LHCN-M2 (cell line): ENCODE data around the gene RAPH1. TPM values are rescaled to one million over a fixed set of nuclear protein-coding genes. Genes with fewer than 3 reads are reported as not detected.

Source experiments
- DNase-seq: peaks from one replicate; pipeline ENCODE4 v3.0.0-alpha.2; 2012; ENCODE audit warnings: low read depth
- total RNA-seq: library from RNA; depleted of rRNA; stranded (reverse); fragments of >200 nt; gene quantifications from 2 replicates; pipeline ENCODE4 v1.2.3, GENCODE V29; 2014

Gene RAPH1
- total RNA-seq, 1 experiment from 2014 or later, result 43.1 TPM

- DNase-seq, result peak; percentile 70
These were observed 50.6 kb downstream of the RAPH1 start for GRCh38 chr2:203484266-203485112.

GRCh38 chr2:203480623-203481022 lies 54.5 kb downstream of the RAPH1 start:
- DNase-seq, result no peak

GRCh38 chr2:203476881-203477280 lies 58.2 kb downstream of the RAPH1 start:
- DNase-seq, result no peak

GRCh38 chr2:203471323-203471722 lies 63.8 kb downstream of the RAPH1 start:
- no peak for DNase-seq

- DNase-seq, result no peak
These were observed 64.7 kb downstream of the RAPH1 start for GRCh38 chr2:203470371-203470770.

GRCh38 chr2:203469546-203469945 lies 65.6 kb downstream of the RAPH1 start:
- DNase-seq, result no peak

- no peak for DNase-seq
These were observed 71.8 kb downstream of the RAPH1 start for GRCh38 chr2:203463266-203463678.

- DNase-seq, result no peak
These were observed 72.8 kb downstream of the RAPH1 start for GRCh38 chr2:203462308-203462707.

- DNase-seq, result no peak
These were observed 73.4 kb downstream of the RAPH1 start for GRCh38 chr2:203461746-203462145.

- DNase-seq, result no peak
These were observed 79.9 kb downstream of the RAPH1 start for GRCh38 chr2:203455209-203455608.

GRCh38 chr2:203453858-203454451 lies 81.1 kb downstream of the RAPH1 start:
- DNase-seq, result peak; percentile 59

GRCh38 chr2:203451689-203452088 lies 83.4 kb downstream of the RAPH1 start:
- no peak for DNase-seq

- peak; percentile 26 for DNase-seq
These were observed 84.1 kb downstream of the RAPH1 start for GRCh38 chr2:203451011-203451410.

GRCh38 chr2:203450561-203450960 lies 84.5 kb downstream of the RAPH1 start:
- DNase-seq, result no peak

GRCh38 chr2:203446780-203447179 lies 88.3 kb downstream of the RAPH1 start:
- DNase-seq, result no peak

- peak; percentile 89 for DNase-seq
These were observed 89.0 kb downstream of the RAPH1 start for GRCh38 chr2:203446071-203446481.

- DNase-seq, result no peak
These were observed 90.4 kb downstream of the RAPH1 start for GRCh38 chr2:203444738-203445137.

GRCh38 chr2:203442463-203442862 lies 92.6 kb downstream of the RAPH1 start:
- DNase-seq, result no peak

- DNase-seq, result no peak
These were observed 93.6 kb downstream of the RAPH1 start for GRCh38 chr2:203441463-203441862.

- DNase-seq, result no peak
These were observed 94.4 kb downstream of the RAPH1 start for GRCh38 chr2:203440671-203441070.

- DNase-seq, result peak; percentile 19
These were observed 96.6 kb downstream of the RAPH1 start for GRCh38 chr2:203438528-203438927.

- no peak for DNase-seq
These were observed 97.6 kb downstream of the RAPH1 start for GRCh38 chr2:203437511-203437910.

- DNase-seq, result no peak
These were observed 98.6 kb downstream of the RAPH1 start for GRCh38 chr2:203436496-203436895.
